GM21381 (cell line): Measurements from ENCODE around the gene POMGNT1.

Experiments
- ATAC-seq: cut with Tn5 transposase; IDR thresholded peaks from one replicate; pipeline ENCODE4 v1.9.1; 2021; ENCODE audit warnings: mild to moderate bottlenecking, moderate library complexity; ENCODE audit not compliant: unreplicated experiment

The POMGNT1 gene

GRCh38 chr1:46211051-46211450, 12.8 kb upstream of the POMGNT1 start:
- ATAC-seq: no peak

DNA sequence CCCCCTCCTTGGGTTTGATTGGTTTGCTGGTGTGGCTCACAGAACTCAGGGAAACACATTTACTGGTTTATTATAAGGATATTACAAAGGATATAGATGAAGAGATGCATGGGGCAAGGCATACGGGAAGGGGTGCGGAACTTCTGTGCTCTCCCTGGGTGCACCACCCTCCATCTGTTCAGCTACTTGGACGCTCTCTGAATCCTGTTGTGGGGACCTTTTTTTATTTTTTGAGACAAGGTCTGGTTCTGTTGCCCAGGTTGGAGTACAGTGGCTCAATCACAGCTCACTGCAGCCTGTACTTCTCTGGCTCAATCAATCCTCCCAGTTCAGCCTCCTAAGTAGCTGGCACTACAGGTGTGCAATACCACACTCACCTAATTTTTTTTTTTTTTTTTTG, 12.3 kb upstream of the POMGNT1 start:
- ATAC-seq: no peak

DNA sequence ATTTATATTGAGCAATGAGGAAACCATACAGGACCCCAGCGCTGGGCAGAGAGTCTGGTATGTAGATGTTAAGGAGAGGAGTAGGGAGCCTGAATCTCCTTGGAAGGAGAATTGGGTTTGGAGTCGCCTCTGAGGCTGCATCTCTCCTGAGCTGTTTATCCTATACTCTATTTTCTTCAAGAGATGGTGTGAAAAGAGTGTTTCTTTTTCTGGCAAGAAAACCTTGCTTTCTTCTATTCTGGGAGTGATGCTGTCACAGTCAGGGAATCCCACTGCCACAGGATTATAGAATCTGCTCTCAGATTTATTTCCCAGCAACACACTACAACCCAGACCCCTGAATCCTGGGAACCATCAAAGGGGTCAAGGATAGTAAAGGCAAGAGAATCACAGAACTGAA, 8.2 kb upstream of the POMGNT1 start:
- no peak for ATAC-seq

DNA sequence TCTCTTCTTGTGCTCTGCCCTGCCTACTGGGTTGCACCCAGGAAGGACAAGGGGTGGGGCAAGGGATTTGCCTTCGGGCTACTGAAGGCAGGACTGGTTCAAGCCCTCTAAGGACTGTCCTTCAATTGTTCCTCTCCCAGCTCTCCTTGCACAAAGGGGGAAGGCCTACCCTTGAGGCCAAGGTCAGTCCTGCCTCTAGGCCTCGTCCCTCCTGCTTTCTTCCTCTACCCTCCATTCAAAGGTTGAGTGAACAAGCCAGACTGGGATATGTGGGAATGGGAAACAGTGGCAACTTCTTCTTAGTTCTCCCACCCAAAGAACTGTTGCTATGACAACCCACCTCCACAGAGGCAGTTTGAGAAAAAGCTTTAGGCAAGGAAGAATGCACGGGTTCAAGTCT, 7.6 kb upstream of the POMGNT1 start:
- ATAC-seq: no peak

DNA sequence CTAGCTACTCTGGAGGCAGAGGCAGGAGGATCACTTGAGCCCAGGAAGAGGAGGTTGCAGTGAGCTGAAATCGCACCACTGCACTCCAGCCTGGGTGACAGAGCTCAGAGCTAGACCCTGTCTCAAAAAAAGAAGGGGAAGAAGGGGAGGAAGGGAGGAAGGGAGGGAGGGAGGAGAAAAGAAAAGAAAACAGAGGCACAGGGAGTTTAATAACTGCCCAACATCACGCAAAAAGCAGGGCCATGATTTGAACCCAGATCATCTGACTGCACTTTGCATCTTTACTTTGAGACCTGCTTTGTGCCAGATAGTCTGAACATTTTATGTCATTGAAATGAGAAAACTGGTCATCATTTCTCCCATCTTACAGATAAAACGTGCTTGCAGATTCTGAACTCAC, 6.9 kb upstream of the POMGNT1 start:
- no peak for ATAC-seq

DNA sequence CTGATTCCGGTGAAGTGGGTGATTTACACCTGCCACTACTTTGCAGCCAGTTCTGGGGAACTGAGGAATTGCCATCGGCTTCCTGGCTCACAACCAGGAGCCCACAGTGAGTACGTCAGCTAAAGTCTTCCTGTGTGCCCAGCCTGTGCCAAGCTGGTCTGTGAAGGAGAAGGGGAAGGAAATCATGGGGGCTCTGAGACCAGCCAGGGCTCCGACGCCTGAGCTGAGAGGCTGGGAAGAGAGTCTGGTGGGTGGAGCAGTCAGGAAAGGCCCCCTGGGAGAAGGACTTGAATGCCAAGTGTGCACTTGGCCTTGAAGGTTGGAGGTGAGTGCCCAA, 6.1 kb upstream of the POMGNT1 start:
- no peak for ATAC-seq

- no peak for ATAC-seq
Observed at GRCh38 chr1:46203738-46204405, 5.6 kb upstream of the POMGNT1 start.

- no peak for ATAC-seq
Observed at GRCh38 chr1:46199233-46199749, 1.1 kb upstream of the POMGNT1 start.

DNA sequence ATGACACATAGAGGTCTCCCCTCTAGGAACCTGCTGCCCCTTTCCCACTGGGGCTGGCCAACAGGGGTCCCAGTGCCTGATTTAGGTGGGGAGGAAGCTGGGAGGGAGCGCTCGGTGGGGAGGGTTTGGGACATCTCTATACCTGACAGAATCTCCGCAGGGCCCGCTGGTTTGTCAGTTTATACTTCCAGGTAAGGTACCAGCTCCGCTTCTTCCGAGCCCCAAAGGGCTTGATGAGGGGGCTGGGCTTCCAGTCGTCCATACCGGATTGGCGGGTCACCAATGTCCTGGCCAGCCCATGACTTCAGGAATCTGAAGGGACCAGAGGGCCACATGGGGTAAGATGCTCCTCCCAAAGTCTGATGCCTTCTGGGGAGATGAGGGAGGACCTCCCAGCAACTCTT, 672 bp downstream of the POMGNT1 start:
- ATAC-seq: no peak

GRCh38 chr1:46196609-46197008, 1.6 kb downstream of the POMGNT1 start:
- no peak for ATAC-seq

DNA sequence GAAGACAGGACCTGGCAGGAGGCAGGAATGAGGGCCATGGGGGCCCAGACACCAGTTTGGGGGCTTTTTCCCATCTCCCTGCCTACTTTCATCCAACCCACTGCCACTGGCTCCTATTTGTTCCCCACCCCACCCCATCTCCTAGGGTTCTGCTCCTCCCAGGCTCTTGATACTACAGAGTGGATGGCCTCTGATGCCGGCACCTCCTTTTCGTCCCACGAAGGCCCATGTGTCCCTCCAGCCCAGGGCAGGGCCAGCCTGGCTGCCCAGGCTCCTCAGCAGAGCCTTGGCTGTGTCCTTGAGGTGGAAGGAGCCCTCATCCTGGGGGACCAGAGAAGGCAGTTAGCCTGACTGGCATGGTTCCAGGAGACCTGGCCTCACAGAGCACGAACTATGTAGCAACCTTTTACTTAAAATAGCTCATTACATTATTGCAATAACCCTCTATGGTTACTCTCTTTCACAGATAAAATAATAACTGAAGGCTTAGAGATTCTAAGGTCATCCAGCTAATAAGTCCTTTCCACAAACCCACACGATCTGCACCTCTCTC, 3.5 kb downstream of the POMGNT1 start:
- no peak for ATAC-seq

GRCh38 chr1:46193984-46194570, 4.2 kb downstream of the POMGNT1 start:
- no peak for ATAC-seq

- no peak for ATAC-seq
Observed at GRCh38 chr1:46193285-46193684, 4.9 kb downstream of the POMGNT1 start.

GRCh38 chr1:46192171-46192570, 6.1 kb downstream of the POMGNT1 start:
- ATAC-seq: no peak

DNA sequence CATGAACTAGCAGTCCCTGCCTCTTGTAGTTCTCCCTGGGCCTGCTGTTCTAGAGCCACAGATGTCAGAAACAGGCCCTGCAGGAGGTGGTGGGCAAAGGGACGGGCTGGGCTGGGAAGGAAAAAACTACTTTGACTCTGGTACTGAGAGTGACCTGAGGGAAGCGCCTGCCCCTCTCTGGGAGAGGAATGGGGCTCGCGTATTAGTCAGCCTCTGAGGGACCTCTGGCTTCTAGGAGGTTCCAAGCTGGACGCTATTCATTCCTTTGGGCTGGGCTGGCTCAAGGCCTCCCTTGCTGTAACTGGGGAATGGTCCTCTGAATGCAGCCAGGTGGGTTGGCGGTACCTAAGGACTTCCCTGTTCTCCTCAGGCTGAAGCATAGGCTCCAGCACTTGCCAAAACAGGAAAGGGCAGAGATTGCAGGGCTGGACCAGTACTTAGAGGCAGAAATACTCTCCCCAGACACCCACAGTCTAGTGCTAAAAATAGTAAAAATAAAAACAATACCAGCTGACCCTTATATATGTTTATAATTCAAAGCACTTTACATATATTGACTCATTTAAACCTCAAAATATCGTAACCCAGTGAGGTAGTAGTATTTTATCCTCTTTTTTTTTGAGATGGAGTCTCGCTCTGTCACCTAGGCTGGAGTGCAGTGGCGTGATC, 7.1 kb downstream of the POMGNT1 start:
- no peak for ATAC-seq

DNA sequence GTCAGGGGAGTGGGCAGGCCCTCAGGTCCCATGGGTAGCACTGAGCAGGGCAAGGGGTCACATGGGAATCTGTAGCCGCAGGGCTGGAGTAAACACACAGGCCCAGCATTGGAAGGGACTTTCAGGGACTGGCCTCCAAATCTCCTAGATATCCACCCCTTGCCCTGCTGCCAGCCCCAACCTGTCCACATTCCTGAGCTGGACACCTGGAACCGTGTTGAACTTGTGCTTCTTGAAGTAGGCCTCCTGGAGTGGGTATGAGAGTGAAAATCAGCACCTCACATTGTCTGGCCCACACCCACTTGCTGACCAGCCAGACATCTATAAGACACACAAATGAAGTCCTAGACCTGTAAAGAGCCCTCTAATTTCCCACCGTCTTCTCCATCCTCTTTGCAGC, 7.7 kb downstream of the POMGNT1 start:
- ATAC-seq: no peak

- ATAC-seq: no peak
Observed at GRCh38 chr1:46188295-46189030, 9.8 kb downstream of the POMGNT1 start.

DNA sequence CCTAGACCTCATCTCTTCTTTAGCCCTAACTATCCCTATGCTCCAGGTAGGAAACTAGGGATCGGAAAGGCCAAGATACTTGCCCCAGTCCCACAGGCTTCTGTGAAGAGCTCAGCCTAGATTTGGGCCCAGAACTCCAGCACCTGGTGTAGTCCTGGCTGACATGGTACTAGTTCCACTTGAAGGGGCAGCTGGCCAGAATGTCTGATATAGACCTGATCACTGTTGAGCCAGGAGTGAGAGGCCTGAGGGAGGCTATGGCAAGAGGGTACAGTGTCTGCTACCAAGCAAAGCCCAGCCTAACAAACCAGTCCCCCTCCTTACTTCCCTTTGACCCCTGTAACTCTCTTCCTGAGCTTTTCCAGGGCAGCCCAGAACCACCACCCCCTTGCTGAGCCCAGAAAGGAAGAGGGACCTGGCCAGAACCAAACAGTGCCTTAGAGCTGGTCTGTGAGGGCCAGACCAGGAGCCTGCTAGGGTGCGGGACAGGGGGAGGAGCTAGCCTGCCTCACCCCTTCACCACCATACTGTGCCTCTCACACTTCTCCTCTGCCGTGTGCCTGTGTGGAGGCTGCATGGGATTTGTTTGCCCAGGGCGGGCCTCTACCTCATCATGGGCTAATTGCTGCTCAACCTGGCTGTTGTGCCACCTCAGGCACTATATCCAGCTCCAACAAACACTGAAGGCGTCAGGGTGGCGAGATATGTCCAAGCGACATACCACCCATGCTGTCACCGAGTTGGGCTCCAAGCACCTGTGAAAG, 10.9 kb downstream of the POMGNT1 start:
- ATAC-seq: no peak

- no peak for ATAC-seq
Observed at GRCh38 chr1:46186076-46186475, 12.2 kb downstream of the POMGNT1 start.

- ATAC-seq: no peak
Observed at GRCh38 chr1:46184920-46185658, 13.1 kb downstream of the POMGNT1 start.
